ENCODE data around the gene CYFIP1. TPM values are rescaled to one million over a fixed set of nuclear protein-coding genes. Genes with fewer than 3 reads are reported as not detected.

Gene CYFIP1
- total RNA-seq, 1 donor = 107 TPM

GRCh38 chr15:22942306-22942855, 37.8 kb downstream of the CYFIP1 start:
- Histone ChIP-seq H3K4me1 (ENCODE audit: insufficient read depth, low read length) (no peaks in the 10 kb centered on the region), H3K27me3 (ENCODE audit: insufficient read depth, low read length) (no peaks in the 10 kb centered on the region), H3K36me3 (ENCODE audit: insufficient read depth, low read length) (peaks cover 50% of the 10 kb centered on the region), H3K4me2 (ENCODE audit: insufficient read depth, low read length) (no peak overlapping the region), H3K9me3 (ENCODE audit: low read depth, low read length) (no peaks in the 10 kb centered on the region), H3K27ac (ENCODE audit: low read depth, low read length) (no peak overlapping the region), H3K4me3 (ENCODE audit: insufficient read depth, low read length) (no peak overlapping the region), H4K20me1 (ENCODE audit: insufficient read depth, low read length) (peaks cover 31% of the 10 kb centered on the region), H2AFZ (ENCODE audit: low read length) (no peak overlapping the region), H3K79me2 (ENCODE audit: insufficient read depth, low read length) (peaks cover 53% of the 10 kb centered on the region)
- TF ChIP-seq CTCF (IDR thresholded peaks at IDR 0.05; ENCODE audit: extremely low read depth, low read depth, low read length) = no peak
- peak; percentile 11 for DNase-seq (ENCODE audit: insufficient read length, low spot score, missing footprints)

GRCh38 chr15:22941179-22941578, 39.0 kb downstream of the CYFIP1 start:
- Histone ChIP-seq H3K27ac (ENCODE audit: low read depth, low read length) (no peak overlapping the region), H3K4me2 (ENCODE audit: insufficient read depth, low read length) (no peak overlapping the region), H3K4me1 (ENCODE audit: insufficient read depth, low read length) (no peaks in the 10 kb centered on the region), H3K79me2 (ENCODE audit: insufficient read depth, low read length) (peaks cover 47% of the 10 kb centered on the region), H2AFZ (ENCODE audit: low read length) (no peak overlapping the region), H3K4me3 (ENCODE audit: insufficient read depth, low read length) (no peak overlapping the region), H4K20me1 (ENCODE audit: insufficient read depth, low read length) (peaks cover 22% of the 10 kb centered on the region), H3K9me3 (ENCODE audit: low read depth, low read length) (no peaks in the 10 kb centered on the region), H3K27me3 (ENCODE audit: insufficient read depth, low read length) (no peaks in the 10 kb centered on the region), H3K36me3 (ENCODE audit: insufficient read depth, low read length) (peaks cover 59% of the 10 kb centered on the region)
- TF ChIP-seq CTCF (IDR thresholded peaks at IDR 0.05; ENCODE audit: extremely low read depth, low read depth, low read length) = no peak
- DNase-seq (ENCODE audit: insufficient read length, low spot score, missing footprints) = peak; percentile 21

GRCh38 chr15:22939652-22940061, 40.5 kb downstream of the CYFIP1 start:
- no peak overlapping the region for H3K27ac ChIP-seq (ENCODE audit: low read depth, low read length)
- H2AFZ ChIP-seq (ENCODE audit: low read length) = no peak overlapping the region
- TF ChIP-seq CTCF (IDR thresholded peaks at IDR 0.05; ENCODE audit: extremely low read depth, low read depth, low read length) = no peak
- no peaks in the 10 kb centered on the region for H3K27me3 ChIP-seq (ENCODE audit: insufficient read depth, low read length)
- no peak overlapping the region for H3K4me3 ChIP-seq (ENCODE audit: insufficient read depth, low read length)
- peaks cover 65% of the 10 kb centered on the region for H3K36me3 ChIP-seq (ENCODE audit: insufficient read depth, low read length)
- no peaks in the 10 kb centered on the region for H3K4me1 ChIP-seq (ENCODE audit: insufficient read depth, low read length)
- peaks cover 47% of the 10 kb centered on the region for H3K79me2 ChIP-seq (ENCODE audit: insufficient read depth, low read length)
- H3K9me3 ChIP-seq (ENCODE audit: low read depth, low read length) = no peaks in the 10 kb centered on the region
- peak; percentile 72 for DNase-seq (ENCODE audit: insufficient read length, low spot score, missing footprints)
- no peak overlapping the region for H3K4me2 ChIP-seq (ENCODE audit: insufficient read depth, low read length)
- peaks cover 17% of the 10 kb centered on the region for H4K20me1 ChIP-seq (ENCODE audit: insufficient read depth, low read length)

- no peak overlapping the region for H3K4me2 ChIP-seq (ENCODE audit: insufficient read depth, low read length)
- TF ChIP-seq CTCF (IDR thresholded peaks at IDR 0.05; ENCODE audit: extremely low read depth, low read depth, low read length) = no peak
- peaks cover 14% of the 10 kb centered on the region for H4K20me1 ChIP-seq (ENCODE audit: insufficient read depth, low read length)
- no peaks in the 10 kb centered on the region for H3K4me1 ChIP-seq (ENCODE audit: insufficient read depth, low read length)
- H3K9me3 ChIP-seq (ENCODE audit: low read depth, low read length) = no peaks in the 10 kb centered on the region
- peaks cover 44% of the 10 kb centered on the region for H3K79me2 ChIP-seq (ENCODE audit: insufficient read depth, low read length)
- peaks cover 59% of the 10 kb centered on the region for H3K36me3 ChIP-seq (ENCODE audit: insufficient read depth, low read length)
- peak; percentile 64 for DNase-seq (ENCODE audit: insufficient read length, low spot score, missing footprints)
- no peaks in the 10 kb centered on the region for H3K27me3 ChIP-seq (ENCODE audit: insufficient read depth, low read length)
- no peak overlapping the region for H2AFZ ChIP-seq (ENCODE audit: low read length)
- no peak overlapping the region for H3K27ac ChIP-seq (ENCODE audit: low read depth, low read length)
- H3K4me3 ChIP-seq (ENCODE audit: insufficient read depth, low read length) = no peak overlapping the region
Observed at GRCh38 chr15:22939051-22939450, 41.1 kb downstream of the CYFIP1 start.

All from osteoblast (primary cell).